SU-DHL-6 (cell line): ENCODE measurements around the gene P3H3.

ENCODE experiments used
- CTCF ChIP-seq: fragments of 200-600 bp; sonication (generic); IDR thresholded peaks from one replicate; pipeline ENCODE4 v1.5.1; 2017; ENCODE audit warnings: antibody characterized with exemption, mild to moderate bottlenecking, low read length, moderate library complexity; ENCODE audit not compliant: insufficient read depth, poor library complexity, severe bottlenecking
- EZH2phosphoT487 ChIP-seq: fragments of 200-600 bp; sonication (generic), shearing (Covaris generic); conservative IDR thresholded peaks from 2 replicates; pipeline ENCODE4 v1.6.1; 2018; ENCODE audit warnings: mild to moderate bottlenecking, antibody characterized with exemption, low read length, moderate library complexity, mixed read lengths

- TF ChIP-seq CTCF (no peak), EZH2phosphoT487 (no peak)
Measured at GRCh38 chr12:6784761-6785160, 43.4 kb upstream of the P3H3 start.
